Measurements from ENCODE around the gene SMURF1.
"Not testable (repeated sequence)": the region's sequence is repeated elsewhere in the genome, so short reads cannot be mapped to it uniquely, and the experiment has no call there.

The SMURF1 gene
- total RNA-seq: 45.1 to 74.7 (median 63.3) reads per million in 3 experiments

- peak; percentile 75 for DNase-seq
Measured at GRCh38 chr7:99143853-99144672, at the start of gene SMURF1. Gene SMURF1, minus strand, starts transcription at chr7:99144108. Its CDS starts 328 bp downstream, at chr7:99143780.

DNA sequence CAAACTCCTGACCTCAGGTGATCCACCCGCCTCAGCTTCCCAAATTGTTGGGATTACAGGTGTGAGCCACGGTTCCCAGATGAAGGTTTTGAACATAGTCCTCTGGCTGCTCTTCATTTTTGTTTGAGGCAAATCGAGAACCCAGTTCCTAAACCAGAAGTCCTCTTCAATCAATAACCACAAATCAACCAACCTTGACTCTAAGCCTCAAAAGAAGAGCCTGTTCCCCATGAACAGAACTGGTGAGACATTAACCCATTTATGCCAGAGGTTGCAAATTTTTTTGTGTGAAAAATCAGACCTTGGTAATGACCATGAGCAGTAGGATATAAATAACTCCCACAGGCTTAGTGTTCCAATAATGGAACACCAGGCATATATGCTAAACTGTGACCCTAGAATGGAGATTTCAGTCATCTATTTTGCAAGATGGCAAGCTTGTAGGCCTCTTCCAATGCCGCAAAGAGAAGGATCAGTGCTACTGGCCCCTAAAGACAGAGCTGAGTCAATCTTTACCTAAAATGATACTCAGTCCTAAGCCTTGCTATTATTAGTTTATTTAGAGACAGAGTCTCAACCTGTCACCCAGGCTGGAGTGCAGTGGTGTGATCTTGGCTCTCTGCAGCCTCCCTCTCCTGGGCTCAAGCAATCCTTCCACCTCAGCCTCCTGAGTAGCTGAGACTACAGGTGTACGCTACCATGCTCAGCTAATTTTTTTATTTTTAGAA, 48.1 kb upstream of the SMURF1 start:
- DNase-seq: no peak

DNA sequence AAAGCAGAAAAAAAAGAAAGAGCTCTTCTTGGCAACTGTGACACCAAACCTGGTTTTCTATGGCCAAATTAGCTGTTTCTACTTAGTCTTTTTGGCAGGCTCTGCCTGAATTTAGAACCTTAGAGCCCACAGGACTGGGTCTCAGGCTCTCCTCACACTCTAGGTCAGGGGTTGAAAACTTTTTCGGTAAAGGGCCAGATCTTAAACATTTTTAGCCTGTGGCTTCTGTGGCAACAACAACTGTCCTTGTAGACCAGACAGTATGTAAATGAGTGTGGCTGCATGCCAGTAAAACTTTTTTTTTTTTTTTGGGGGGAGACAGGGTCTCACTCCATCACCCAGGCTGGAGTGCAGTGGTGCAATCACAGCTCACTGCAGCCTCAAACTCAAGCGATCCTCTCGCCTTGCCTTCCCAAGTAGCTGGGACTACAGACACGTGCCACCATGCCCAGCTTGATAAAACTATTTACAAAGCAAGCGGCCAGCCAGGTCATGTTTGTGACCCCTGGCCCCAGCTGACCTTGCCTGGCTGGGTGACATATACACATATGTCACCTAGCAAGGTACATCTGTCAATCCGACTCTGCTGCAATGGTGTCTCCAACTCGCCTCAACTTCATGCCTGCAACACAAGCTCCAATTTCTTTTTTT, 46.6 kb upstream of the SMURF1 start:
- DNase-seq: no peak

GRCh38 chr7:99189222-99189621, 45.3 kb upstream of the SMURF1 start:
- DNase-seq: no peak

- DNase-seq: no peak
Measured at GRCh38 chr7:99188221-99188620, 44.3 kb upstream of the SMURF1 start.

DNA sequence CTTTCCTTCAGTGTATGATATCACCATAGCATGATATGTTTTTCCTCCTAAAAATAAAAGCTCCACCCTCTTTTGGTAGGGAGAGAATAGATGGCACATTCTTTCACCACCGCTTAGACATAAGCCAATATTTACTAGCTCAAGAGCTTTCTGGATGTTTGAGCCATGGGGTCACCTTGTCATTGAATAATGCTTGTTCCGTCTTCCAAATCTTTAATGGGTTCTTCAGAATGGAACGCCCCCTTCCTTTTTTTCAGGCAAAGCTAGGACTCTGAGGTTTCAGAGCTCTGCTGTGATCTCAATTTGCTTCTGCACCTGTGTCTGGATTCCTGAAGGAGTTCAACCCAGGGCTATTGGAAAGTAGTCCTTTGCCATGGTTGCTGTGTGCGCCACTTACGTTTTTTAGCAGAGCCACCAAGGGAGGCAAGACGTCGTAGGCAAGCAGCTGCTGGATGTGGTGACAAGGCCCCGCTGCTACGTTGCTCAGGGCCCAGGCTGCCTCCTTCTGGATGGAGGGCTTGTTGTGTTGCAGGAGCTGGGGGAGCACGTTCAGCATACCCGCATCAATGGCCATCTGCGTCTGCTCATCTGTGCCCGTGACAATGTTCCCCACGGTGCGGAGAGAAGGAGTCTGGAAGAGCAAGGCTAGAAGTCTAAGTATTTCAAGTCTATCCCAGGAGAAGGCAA, 40.8 kb upstream of the SMURF1 start:
- DNase-seq: no peak

GRCh38 chr7:99180067-99180650, 36.3 kb upstream of the SMURF1 start:
- DNase-seq: no peak

GRCh38 chr7:99177165-99177564, 33.3 kb upstream of the SMURF1 start:
- no peak for DNase-seq

- DNase-seq: no peak
Measured at GRCh38 chr7:99173787-99174186, 29.9 kb upstream of the SMURF1 start.

GRCh38 chr7:99171731-99172130, 27.8 kb upstream of the SMURF1 start:
- DNase-seq: no peak

- no peak for DNase-seq
Measured at GRCh38 chr7:99170730-99171074, 26.8 kb upstream of the SMURF1 start.

DNA sequence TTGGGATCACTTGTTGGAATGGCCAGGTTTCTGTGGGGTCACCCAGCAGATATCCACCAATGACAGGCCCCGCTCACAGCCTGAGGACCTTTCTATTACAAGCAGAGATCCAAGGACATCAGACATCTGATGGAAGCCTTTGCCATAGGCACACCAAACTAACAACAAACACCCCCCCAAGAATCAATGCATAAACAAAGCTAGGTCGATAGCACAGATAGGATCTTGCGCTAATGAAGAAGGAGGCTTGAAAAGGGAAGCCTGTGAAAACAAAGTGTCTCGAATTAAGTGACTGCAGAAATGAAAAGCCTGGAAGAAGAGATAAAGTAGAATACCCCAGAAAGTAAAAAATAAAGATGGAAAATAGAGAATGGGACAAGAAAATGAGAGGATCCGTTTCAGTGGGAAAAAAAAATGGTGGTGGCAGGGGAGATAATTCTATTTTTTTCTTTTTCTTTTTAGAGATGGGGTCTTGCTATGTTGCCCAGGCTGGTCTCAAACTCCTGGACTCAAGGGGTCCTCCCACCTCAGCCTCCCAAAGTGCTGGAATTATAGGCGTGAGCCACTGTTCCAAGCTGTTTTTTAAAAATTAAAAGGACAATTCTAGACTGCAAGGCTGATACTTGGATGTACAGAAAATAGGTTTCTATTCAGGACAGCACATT, 26.3 kb upstream of the SMURF1 start:
- DNase-seq: no peak

DNA sequence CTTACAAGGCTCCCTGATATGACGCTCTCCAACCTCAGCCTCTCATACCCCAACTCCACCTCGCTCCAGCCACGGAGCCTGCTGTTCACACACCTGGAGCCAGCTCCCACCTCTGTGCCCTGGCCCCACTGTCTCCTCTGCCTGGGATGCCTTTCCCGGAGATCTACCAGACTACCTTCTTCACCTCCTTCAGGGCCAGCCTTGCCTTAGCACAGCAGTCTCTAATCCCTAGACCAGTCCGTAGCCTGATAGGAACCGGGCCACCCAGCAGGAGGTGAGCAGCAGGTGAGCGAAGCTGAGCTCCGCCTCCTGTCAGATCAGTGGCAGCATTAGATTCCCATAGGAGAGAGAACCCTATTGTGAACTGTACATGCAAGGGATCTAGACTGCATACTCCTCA, 23.2 kb upstream of the SMURF1 start:
- no peak for DNase-seq

GRCh38 chr7:99165816-99166215, 21.9 kb upstream of the SMURF1 start:
- DNase-seq: no peak

DNA sequence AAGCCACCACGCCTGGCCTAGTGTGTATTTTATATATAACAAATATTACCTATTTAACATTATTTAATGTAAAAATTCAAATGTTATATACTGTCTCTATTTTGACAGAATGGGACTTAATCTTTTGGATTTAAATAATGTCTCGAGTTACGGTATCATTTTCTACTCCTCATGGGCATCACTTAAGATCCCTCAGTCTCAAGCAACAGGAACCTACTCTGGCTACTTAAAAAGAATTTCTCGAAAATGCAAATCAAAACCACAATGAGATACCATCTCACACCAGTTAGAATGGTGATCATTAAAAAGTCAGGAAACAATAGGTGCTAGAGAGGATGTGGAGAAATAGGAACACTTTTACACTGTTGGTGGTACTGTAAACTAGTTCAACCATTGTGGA, 19.8 kb upstream of the SMURF1 start:
- not testable (repeated sequence) for DNase-seq

DNA sequence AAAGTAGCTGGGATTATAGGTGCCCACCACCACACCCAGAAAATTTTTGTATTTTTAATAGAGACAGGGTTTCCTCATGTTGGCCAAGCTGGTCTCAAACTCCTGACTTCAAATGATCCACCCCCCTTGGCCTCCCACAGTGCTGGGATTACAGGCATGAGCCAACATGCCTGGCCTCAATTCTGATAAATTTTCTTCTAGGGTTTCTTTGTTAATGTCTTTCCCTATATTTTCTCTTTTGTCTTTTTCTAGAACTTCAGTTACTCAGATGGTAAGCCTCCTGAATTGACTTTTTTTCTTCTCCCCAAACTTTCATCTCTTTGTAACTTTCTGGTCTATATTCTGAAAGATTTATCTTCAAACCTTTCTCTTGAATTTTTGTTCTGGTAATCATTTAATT, 12.7 kb upstream of the SMURF1 start:
- no peak for DNase-seq

DNA sequence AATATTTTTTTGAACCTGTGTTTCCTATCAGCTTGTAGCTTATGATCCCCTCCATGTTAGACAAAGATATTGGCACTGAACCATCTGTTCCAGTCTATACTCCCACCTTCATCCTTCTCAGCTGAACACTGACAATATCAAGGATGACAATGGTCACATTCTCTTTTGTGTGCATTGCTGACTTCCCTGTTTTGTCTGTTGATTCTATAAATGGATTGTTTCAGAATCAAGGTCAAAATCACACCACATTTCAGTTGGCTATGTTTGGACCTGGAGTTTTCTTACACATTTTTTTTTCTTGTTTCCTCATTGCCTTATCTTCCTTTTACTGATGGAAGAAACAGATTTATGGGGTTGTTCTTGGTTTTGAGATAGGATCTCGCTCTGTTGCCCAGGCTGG, 11.3 kb upstream of the SMURF1 start:
- DNase-seq: no peak

DNA sequence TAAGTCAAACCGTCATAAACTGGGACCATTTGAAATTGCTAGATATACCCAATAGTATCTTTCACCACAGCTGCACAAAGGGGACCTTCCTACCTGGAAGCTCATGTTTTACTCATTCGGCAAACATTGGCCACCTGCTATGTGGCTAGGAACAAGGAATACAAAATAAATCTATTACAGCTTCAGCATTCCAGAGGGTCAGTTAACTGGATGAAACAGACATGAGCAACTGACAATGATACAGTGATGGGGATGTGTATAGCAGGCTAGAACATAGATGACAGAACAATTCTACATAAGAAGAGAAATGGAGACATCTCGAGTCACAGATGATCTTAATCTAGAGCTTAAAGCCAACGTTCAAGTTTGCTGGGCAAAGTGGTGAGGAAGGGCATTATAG, 3.1 kb upstream of the SMURF1 start:
- no peak for DNase-seq

DNA sequence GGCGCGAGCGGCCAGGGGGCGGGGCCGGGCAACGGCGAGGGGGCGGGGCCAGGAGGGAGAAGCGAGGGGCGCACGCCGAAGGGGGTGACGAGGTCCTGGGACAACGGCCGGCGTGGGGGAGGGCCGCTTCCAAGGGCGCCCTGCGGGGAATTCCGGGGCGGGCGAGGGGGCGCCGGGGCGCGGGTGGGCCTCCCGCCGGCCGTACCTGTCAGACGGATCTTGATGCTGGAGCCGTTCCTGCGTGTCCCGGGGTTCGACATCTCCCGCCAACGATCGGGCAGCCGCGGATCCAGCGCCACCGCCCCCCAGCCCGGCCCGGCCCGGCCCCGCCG, 421 bp downstream of the SMURF1 start:
- DNase-seq: no peak

GRCh38 chr7:99142727-99143520, 984 bp downstream of the SMURF1 start:
- DNase-seq: peak; percentile 86

Data from central memory CD4-positive, alpha-beta T cell (primary cell).